Measurements from ENCODE around the gene C12orf76.

C12orf76 gene

GRCh38 chr12:109995686-109996482, 52.4 kb downstream of the C12orf76 start, which contains the start of gene GIT2 (continued):
- no peak for TF ChIP-seq TSHZ1 (tag by site-specific recombination; IDR thresholded peaks at IDR 0.05; ENCODE audit: borderline replicate concordance)
- no peak for TF ChIP-seq ZNF658 (tag by site-specific recombination; IDR thresholded peaks at IDR 0.05)
- TF ChIP-seq ZFP3 (tag by site-specific recombination; IDR thresholded peaks at IDR 0.05; ENCODE audit: low read depth) = no peak
- no peak; the same call in 1 of the 2 replicates for TF ChIP-seq ZEB2 (tag by site-specific recombination; IDR thresholded peaks at IDR 0.05)
- TF ChIP-seq ZBTB7A (tag by site-specific recombination; IDR thresholded peaks at IDR 0.05; ENCODE audit: low read depth) = no peak
- TF ChIP-seq ZNF350 (tag by site-specific recombination; IDR thresholded peaks at IDR 0.05) = no peak
- TF ChIP-seq ZNF24 (tag by site-specific recombination; IDR thresholded peaks at IDR 0.05) = no peak
- TF ChIP-seq ZNF529 (tag by site-specific recombination; IDR thresholded peaks at IDR 0.05; ENCODE audit: insufficient replicate concordance) = no peak
- 0 out of 2 replicates have a peak, but pooled peaks have one; percentile 21 for TF ChIP-seq ZNF785 (tag by site-specific recombination; IDR thresholded peaks at IDR 0.05)
- peak; percentile 76; the same call in 1 of the 2 replicates for TF ChIP-seq ZBTB20 (tag by site-specific recombination; IDR thresholded peaks at IDR 0.05)
- no peak for TF ChIP-seq ZNF23 (tag by site-specific recombination; IDR thresholded peaks at IDR 0.05; ENCODE audit: borderline replicate concordance)
- no peak for TF ChIP-seq ZNF423 (tag by site-specific recombination; IDR thresholded peaks at IDR 0.05)
- no peak for TF ChIP-seq BCL6B (tag by site-specific recombination; IDR thresholded peaks at IDR 0.05)
- peak; percentile 63 for TF ChIP-seq ZBTB26 (tag by site-specific recombination; optimal IDR thresholded peaks at IDR 0.05)
- TF ChIP-seq ZNF37A (tag by site-specific recombination; IDR thresholded peaks at IDR 0.05) = no peak
- TF ChIP-seq ZNF776 (tag by site-specific recombination; IDR thresholded peaks at IDR 0.05; ENCODE audit: borderline replicate concordance) = no peak
- no peak for TF ChIP-seq ZNF664 (tag by site-specific recombination; IDR thresholded peaks at IDR 0.05)
- peak; percentile 79; the same call in 1 of the 2 replicates for TF ChIP-seq OVOL3 (tag by site-specific recombination; IDR thresholded peaks at IDR 0.05)
- TF ChIP-seq ZNF514 (tag by site-specific recombination; IDR thresholded peaks at IDR 0.05) = no peak
- TF ChIP-seq ZNF580 (tag by site-specific recombination; IDR thresholded peaks at IDR 0.05) = no peak
- no peak for TF ChIP-seq ZNF274 (IDR thresholded peaks at IDR 0.05; ENCODE audit: low read length)
- TF ChIP-seq ZNF274 (tag by site-specific recombination; IDR thresholded peaks at IDR 0.05; ENCODE audit: borderline replicate concordance) = no peak
- no peak for TF ChIP-seq HOXC10 (CRISPR knock-in tag; IDR thresholded peaks at IDR 0.05)
- peak; percentile 77; the same call in 1 of the 2 replicates for TF ChIP-seq ZNF692 (tag by site-specific recombination; IDR thresholded peaks at IDR 0.05)
- TF ChIP-seq REPIN1 (tag by site-specific recombination; IDR thresholded peaks at IDR 0.05; ENCODE audit: low read depth) = peak; percentile 74; the same call in 1 of the 2 replicates
- TF ChIP-seq ZSCAN4 (tag by site-specific recombination; IDR thresholded peaks at IDR 0.05) = no peak
- TF ChIP-seq ZNF341 (tag by site-specific recombination; IDR thresholded peaks at IDR 0.05; ENCODE audit: low read depth) = peak; percentile 91
- no peak for TF ChIP-seq ZNF362 (tag by site-specific recombination; IDR thresholded peaks at IDR 0.05)
